Transverse colon (tissue), 4 donors: ENCODE data around the gene BPTF. TPM values are rescaled to one million over a fixed set of nuclear protein-coding genes. Genes with fewer than 3 reads are reported as not detected.
"Not testable (repeated sequence)": the region's sequence is repeated elsewhere in the genome, so short reads cannot be mapped to it uniquely, and the experiment has no call there.

Experiments
- DNase-seq: peaks from one replicate; pipeline ENCODE4 v3.0.0-alpha.2; 2019
- H3K27ac ChIP-seq, 4 donors: fragments of 200-600 bp; sonication (generic); 2 replicates each; pipeline ENCODE4 v1.5.1; 2016 to 2018; ENCODE audit warnings: inconsistent platforms in 4 of 4
- H3K27me3 ChIP-seq: fragments of 200-600 bp; sonication (generic); 2 replicates; pipeline ENCODE4 v1.5.1; 2017; ENCODE audit warnings: inconsistent platforms
- H3K36me3 ChIP-seq, 4 donors: fragments of 200-600 bp; sonication (generic); 2 replicates each; pipeline ENCODE4 v1.5.1; 2017 to 2019; ENCODE audit warnings: inconsistent platforms in 4 of 4
- H3K4me1 ChIP-seq, 4 donors: fragments of 200-600 bp; sonication (generic); 2 replicates each; pipeline ENCODE4 v1.5.1; 2017 to 2020; ENCODE audit warnings: inconsistent platforms in 4 of 4
- H3K4me3 ChIP-seq, 4 donors: fragments of 200-600 bp; sonication (generic); 1 replicate in 1 of 4; 2 replicates in 3 of 4; pipeline versions ENCODE4 v1.5.1 to v1.6.1; 2017 to 2019; ENCODE audit warnings: inconsistent platforms in 4 of 4
- H3K9me3 ChIP-seq, 2 donors: fragments of 200-600 bp; sonication (generic); 2 replicates each; pipeline ENCODE4 v1.5.1; 2017 to 2019; ENCODE audit warnings: inconsistent platforms in 2 of 2
- CTCF ChIP-seq, 5 experiments: fragments of 200-600 bp in 3 of 5; fragments of 450-650 bp in 2 of 5; sonication (generic) in 3 of 5; IDR thresholded peaks; 1 replicate in 2 of 5; 2 replicates in 3 of 5; pipeline ENCODE4 v1.5.1; 2016 to 2017; ENCODE audit warnings: antibody characterized with exemption in 5 of 5, inconsistent platforms in 3 of 5, mild to moderate bottlenecking in 2 of 5, moderate library complexity in 1 of 5
- EP300 ChIP-seq: sonication (generic); formaldehyde crosslinking; IDR thresholded peaks from one replicate; pipeline ENCODE4 v1.6.1; 2017; ENCODE audit warnings: antibody characterized with exemption, low read depth
- POLR2A ChIP-seq: fragments of 450-650 bp; IDR thresholded peaks from one replicate; pipeline ENCODE4 v1.6.1; 2016; ENCODE audit warnings: antibody characterized with exemption, mild to moderate bottlenecking, moderate library complexity
- POLR2AphosphoS5 ChIP-seq, 3 donors: sonication (generic); formaldehyde crosslinking; IDR thresholded peaks; one replicate each; pipeline ENCODE4 v1.6.1; 2016; ENCODE audit warnings: antibody characterized with exemption in 3 of 3
- WGBS, 2 donors: methylation state at CpG; one replicate each; pipeline ENCODE4 v1.1.5; 2018; ENCODE audit warnings: low coverage in 1 of 2; 5-methylcytosine and 5-hydroxymethylcytosine counted together
- in situ Hi-C, 4 donors: fragments of 200-750 bp; cut with MboI; loops; one replicate each; pipeline versions ENCODE4 v1.15.0 to v1.15.1; 2017; ENCODE audit warnings: low sequenced_read_pairs in 3 of 4, low pct_ligation_motif_present in 1 of 4, low pct_unique_long_range_greater_than_20kb in 1 of 4
- intact Hi-C: fragments of 100-400 bp; cut with DNase I; formaldehyde crosslinking; loops from one replicate; pipeline ENCODE4 v1.15.1; 2023; ENCODE audit warnings: low total_unique reads
- total RNA-seq, 4 donors: library from RNA; depleted of rRNA; stranded (reverse); fragments of >200 nt; gene quantifications; one replicate each; pipeline ENCODE4 v1.1.0, GENCODE V29; 2016

Gene BPTF
- total RNA-seq, 4 donors from 2014 or later, result 70.3 to 158 (median 86.7) TPM

DNA sequence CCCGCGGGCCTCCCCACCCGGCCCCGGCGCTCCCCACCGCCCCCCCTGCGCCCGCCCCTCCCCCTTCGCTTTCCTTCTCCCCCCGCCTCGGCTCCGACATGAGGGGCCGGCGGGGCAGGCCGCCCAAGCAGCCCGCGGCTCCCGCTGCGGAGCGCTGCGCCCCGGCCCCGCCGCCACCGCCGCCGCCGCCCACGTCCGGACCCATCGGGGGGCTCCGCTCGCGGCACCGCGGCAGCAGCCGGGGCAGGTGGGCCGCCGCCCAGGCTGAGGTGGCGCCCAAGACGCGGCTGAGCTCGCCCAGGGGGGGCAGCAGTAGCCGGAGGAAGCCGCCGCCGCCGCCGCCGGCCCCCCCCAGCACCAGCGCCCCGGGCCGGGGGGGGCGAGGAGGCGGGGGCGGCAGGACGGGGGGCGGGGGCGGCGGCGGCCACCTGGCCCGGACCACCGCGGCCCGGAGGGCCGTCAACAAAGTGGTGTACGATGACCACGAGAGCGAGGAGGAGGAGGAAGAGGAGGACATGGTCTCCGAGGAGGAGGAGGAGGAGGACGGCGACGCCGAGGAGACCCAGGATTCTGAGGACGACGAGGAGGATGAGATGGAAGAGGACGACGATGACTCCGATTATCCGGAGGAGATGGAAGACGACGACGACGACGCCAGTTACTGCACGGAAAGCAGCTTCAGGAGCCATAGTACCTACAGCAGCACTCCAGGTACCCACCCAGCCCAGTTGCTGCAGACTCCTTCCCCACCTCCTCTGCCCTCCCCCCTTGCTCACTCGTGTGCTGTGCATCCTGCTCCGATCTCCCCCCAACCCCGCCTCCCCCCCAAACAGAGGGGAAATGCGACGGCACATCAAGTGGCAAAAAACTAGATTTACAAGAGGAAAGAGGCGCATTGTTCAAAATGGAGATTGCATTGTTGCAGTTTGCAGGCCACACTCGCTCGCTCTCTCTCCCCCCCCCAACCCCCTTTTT, 611 bp downstream of the BPTF start:
- H3K9me3 ChIP-seq, H3K36me3 ChIP-seq, in situ Hi-C loops, H3K27me3 ChIP-seq, intact Hi-C loops: not testable (repeated sequence)
- peak overlapping the region; percentile 94 to 96 (median 94) for H3K27ac ChIP-seq
- 0 to 1% methylated on average over 21 to 32 of the region's 94 CpGs for WGBS, 2 donors
- TF ChIP-seq POLR2A, result peak; percentile 51
- peak; percentile 39 for DNase-seq
- H3K4me1 ChIP-seq, result peaks cover 5 to 49% (median 39%) of the 10 kb centered on the region in 4 donors
- H3K4me3 ChIP-seq, result peak overlapping the region; percentile 76 to 92 (median 88)

DNA sequence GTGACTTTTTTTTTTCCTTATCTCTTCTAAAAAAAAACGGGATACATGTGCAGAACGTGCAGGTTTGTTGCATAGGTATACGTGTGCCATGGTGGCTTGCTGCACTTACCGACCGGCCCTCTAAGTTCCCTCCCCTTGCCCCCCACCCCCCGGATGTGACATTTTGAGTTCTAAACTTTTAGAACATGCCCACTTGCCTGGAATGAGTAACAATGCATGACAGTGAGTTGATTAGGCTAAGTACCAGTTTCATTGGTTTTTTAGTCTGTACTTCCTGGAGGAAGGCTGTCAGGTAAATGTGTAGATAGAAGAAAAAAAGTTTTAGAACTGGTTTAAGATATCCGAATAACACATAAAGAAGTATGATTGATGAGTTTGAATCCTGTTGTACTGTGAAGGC, 4.0 kb downstream of the BPTF start:
- TF ChIP-seq CTCF (IDR thresholded peaks at IDR 0.05) (no peak), POLR2A (no peak), POLR2AphosphoS5 (IDR thresholded peaks at IDR 0.05) (no peak), EP300 (no peak)
- no peak overlapping the region for H3K27ac ChIP-seq
- H3K4me1 ChIP-seq, result peaks cover 5 to 50% (median 39%) of the 10 kb centered on the region in 4 donors
- H3K36me3 ChIP-seq, result no peaks in the 10 kb centered on the region
- H3K27me3 ChIP-seq, result no peaks in the 10 kb centered on the region
- intact Hi-C loops (no loop called here), in situ Hi-C loops (no loop called here)
- H3K9me3 ChIP-seq, result no peaks in the 10 kb centered on the region
- 22 to 28% methylated on average over 7 of the region's 7 CpGs for WGBS, 2 donors
- DNase-seq, result no peak
- peak overlapping the region in 1 of 4 donors; percentile 19 for H3K4me3 ChIP-seq

GRCh38 chr17:67830440-67830839, 5.1 kb downstream of the BPTF start:
- no peak overlapping the region for H3K4me3 ChIP-seq
- intact Hi-C loops (no loop called here), in situ Hi-C loops (no loop called here)
- no peaks in the 10 kb centered on the region for H3K36me3 ChIP-seq
- H3K27me3 ChIP-seq, result no peaks in the 10 kb centered on the region
- H3K9me3 ChIP-seq, result no peaks in the 10 kb centered on the region
- WGBS, 2 donors, result 40 to 44% methylated on average over 5 to 6 of the region's 6 CpGs
- peaks cover 5 to 47% (median 36%) of the 10 kb centered on the region in 4 donors for H3K4me1 ChIP-seq
- no peak for DNase-seq
- TF ChIP-seq POLR2A (no peak), POLR2AphosphoS5 (IDR thresholded peaks at IDR 0.05) (no peak), EP300 (no peak), CTCF (IDR thresholded peaks at IDR 0.05) (no peak)
- H3K27ac ChIP-seq, result no peak overlapping the region

- no peaks in the 10 kb centered on the region for H3K27me3 ChIP-seq
These were observed 6.0 kb downstream of the BPTF start for GRCh38 chr17:67831268-67831667.

GRCh38 chr17:67833134-67833533, 7.8 kb downstream of the BPTF start:
- Histone ChIP-seq H3K27ac (no peak overlapping the region), H3K36me3 (no peaks in the 10 kb centered on the region), H3K9me3 (no peaks in the 10 kb centered on the region), H3K4me3 (no peak overlapping the region), H3K4me1 (peaks cover 8 to 42% (median 28%) of the 10 kb centered on the region in 4 donors), H3K27me3 (no peaks in the 10 kb centered on the region)
- intact Hi-C loops (no loop called here), in situ Hi-C loops (no loop called here)
- 95 to 96% methylated on average over 3 of the region's 3 CpGs for WGBS, 2 donors
- TF ChIP-seq CTCF (IDR thresholded peaks at IDR 0.05) (no peak), POLR2A (no peak), POLR2AphosphoS5 (IDR thresholded peaks at IDR 0.05) (no peak), EP300 (no peak)
- no peak for DNase-seq

More at GRCh38 chr17:67831268-67831667, 6.0 kb downstream of the BPTF start:
- in situ Hi-C loops, result no loop called here
- intact Hi-C loops, result no loop called here
- H3K4me1 ChIP-seq, result peaks cover 9 to 51% (median 38%) of the 10 kb centered on the region in 4 donors
- no peaks in the 10 kb centered on the region for H3K9me3 ChIP-seq
- no peaks in the 10 kb centered on the region for H3K36me3 ChIP-seq
- DNase-seq, result no peak
- no peak overlapping the region for H3K27ac ChIP-seq
- WGBS, 2 donors, result 80% methylated on average over 1 to 4 of the region's 4 CpGs
- no peak for TF ChIP-seq EP300
- H3K4me3 ChIP-seq, result no peak overlapping the region
